GM12872 (cell line): ENCODE data around the gene ACAA1.

Experiments
- CTCF ChIP-seq: IDR thresholded peaks from 3 replicates; pipeline ENCODE4 v1.5.1; 2011; ENCODE audit warnings: low read depth, mild to moderate bottlenecking, low read length, moderate library complexity; ENCODE audit not compliant: insufficient read depth

ACAA1 gene

GRCh38 chr3:38100498-38100897, 36.4 kb downstream of the ACAA1 start:
- TF ChIP-seq CTCF: no peak

GRCh38 chr3:38099518-38099917, 37.4 kb downstream of the ACAA1 start:
- no peak for TF ChIP-seq CTCF

- no peak for TF ChIP-seq CTCF
These were observed 38.6 kb downstream of the ACAA1 start for GRCh38 chr3:38098376-38098723.

- TF ChIP-seq CTCF: no peak
These were observed 39.2 kb downstream of the ACAA1 start for GRCh38 chr3:38097446-38098375.

- no peak for TF ChIP-seq CTCF
These were observed 41.1 kb downstream of the ACAA1 start for GRCh38 chr3:38095669-38096483.

GRCh38 chr3:38094999-38095398, 41.9 kb downstream of the ACAA1 start:
- no peak for TF ChIP-seq CTCF

- no peak for TF ChIP-seq CTCF
These were observed 46.5 kb downstream of the ACAA1 start for GRCh38 chr3:38090453-38090852.
